B cell (primary cell): ENCODE measurements around the gene SLC44A3.

ENCODE experiments used
- EZH2 ChIP-seq: IDR thresholded peaks from 2 replicates; pipeline ENCODE4 v1.6.1; 2012; ENCODE audit warnings: borderline replicate concordance, low read depth, mild to moderate bottlenecking, moderate library complexity, low read length; ENCODE audit not compliant: insufficient read depth, poor library complexity, severe bottlenecking
- TF ChIP-seq, protein P1 (sequence below): fragments of 200-600 bp; IDR thresholded peaks from one replicate; pipeline ENCODE4 v1.8.0; 2022; ENCODE audit warnings: antibody characterized with exemption, mild to moderate bottlenecking

DNA sequence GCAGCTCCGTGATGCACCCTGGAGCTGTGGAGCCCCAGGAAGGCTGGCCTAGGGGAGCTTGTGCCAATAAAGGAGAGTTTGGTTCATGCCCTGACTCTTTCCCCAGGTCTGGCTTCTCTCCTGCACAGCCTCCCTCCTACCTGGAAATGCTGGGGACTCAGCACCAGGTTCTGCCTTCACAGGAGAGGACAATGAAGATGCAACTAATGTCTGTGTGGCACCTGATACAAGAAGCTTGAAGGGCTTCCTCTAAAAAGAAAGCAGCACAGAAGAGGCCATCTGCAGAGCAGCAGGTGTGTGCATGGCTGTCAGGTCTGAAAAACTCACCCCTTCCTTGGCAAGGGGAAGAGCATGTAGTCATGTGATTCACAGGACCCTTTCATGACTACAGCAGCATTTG lies 43.7 kb upstream of the SLC44A3 start:
- TF ChIP-seq EZH2: no peak
- TF ChIP-seq, protein P1, sequence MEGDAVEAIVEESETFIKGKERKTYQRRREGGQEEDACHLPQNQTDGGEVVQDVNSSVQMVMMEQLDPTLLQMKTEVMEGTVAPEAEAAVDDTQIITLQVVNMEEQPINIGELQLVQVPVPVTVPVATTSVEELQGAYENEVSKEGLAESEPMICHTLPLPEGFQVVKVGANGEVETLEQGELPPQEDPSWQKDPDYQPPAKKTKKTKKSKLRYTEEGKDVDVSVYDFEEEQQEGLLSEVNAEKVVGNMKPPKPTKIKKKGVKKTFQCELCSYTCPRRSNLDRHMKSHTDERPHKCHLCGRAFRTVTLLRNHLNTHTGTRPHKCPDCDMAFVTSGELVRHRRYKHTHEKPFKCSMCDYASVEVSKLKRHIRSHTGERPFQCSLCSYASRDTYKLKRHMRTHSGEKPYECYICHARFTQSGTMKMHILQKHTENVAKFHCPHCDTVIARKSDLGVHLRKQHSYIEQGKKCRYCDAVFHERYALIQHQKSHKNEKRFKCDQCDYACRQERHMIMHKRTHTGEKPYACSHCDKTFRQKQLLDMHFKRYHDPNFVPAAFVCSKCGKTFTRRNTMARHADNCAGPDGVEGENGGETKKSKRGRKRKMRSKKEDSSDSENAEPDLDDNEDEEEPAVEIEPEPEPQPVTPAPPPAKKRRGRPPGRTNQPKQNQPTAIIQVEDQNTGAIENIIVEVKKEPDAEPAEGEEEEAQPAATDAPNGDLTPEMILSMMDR: no peak
